ENCODE measurements around the gene FAM133A. TPM values are rescaled to one million over a fixed set of nuclear protein-coding genes. Genes with fewer than 3 reads are reported as not detected.

The FAM133A gene
- 1.5 TPM for total RNA-seq
- polyA plus RNA-seq: 0.04 TPM

DNA sequence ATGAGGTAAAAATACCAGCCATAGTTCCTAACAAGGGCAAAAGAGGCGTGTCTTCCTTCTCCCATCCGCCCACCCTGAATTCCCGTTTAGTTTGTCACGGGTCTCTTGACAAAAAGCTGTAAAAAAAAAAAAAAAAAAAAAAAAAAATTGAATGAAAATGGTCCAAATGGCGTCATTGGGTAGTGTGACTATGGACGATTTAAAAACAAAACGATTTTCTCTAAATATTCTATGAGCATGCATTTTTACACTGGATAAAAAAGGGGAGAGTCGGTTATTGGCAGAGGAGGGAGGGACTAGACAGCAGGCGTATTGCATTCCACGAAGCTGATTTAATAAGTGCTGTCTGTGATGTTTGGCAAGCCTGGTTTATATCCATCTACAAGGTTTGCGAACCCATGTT is at the start of gene FAM133A:
FAM133A (plus strand) TSS at position 338 of the 403 bp plus-strand sequence. CDS start 35,214 bp downstream, outside the sequence.
- Histone ChIP-seq H3K4me3 (ENCODE audit: low read depth, low read length) (peak within 1 kb of the TSS; percentile 54), H3K4me1 (ENCODE audit: insufficient read depth) (no peaks in the 10 kb centered on the region), H3K27ac (ENCODE audit: low read depth) (no peak within 1 kb of the TSS), H3K36me3 (ENCODE audit: insufficient read depth) (no peaks in the 10 kb centered on the region)
- WGBS: 1% methylated on average over 11 of the region's 11 CpGs
- DNase-seq (ENCODE audit: extremely low spot score): peak; percentile 35

- Histone ChIP-seq H3K4me1 (ENCODE audit: insufficient read depth) (no peaks in the 10 kb centered on the region), H3K4me3 (ENCODE audit: low read depth, low read length) (no peak overlapping the region), H3K27ac (ENCODE audit: low read depth) (no peak overlapping the region), H3K36me3 (ENCODE audit: insufficient read depth) (no peaks in the 10 kb centered on the region)
- no peak for DNase-seq (ENCODE audit: extremely low spot score)
- 90% methylated on average over 2 of the region's 2 CpGs for WGBS
These were observed 36.4 kb upstream of the FAM133A start for GRCh38 chrX:93637591-93637990.

DNA sequence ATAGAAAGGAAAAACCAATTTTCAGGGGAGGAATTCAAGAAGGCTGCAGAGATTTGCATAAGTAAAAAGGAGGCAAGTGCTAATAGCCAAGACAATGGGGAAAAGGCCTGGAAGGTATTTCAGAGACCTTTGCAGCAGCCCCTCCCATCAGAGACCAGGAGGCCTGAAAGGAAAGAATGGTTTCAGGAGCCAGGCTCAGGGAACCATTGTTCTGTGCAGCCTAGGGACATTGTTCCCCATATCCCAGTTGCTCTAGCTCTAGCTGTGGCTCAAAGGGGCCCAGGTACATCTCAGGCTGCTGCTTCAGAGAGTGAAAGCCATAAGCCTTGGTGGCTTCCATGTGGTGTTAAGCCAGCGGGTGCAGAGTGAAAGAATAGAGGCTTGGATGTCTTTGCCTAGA is 24.6 kb upstream of the FAM133A start:
- 85% methylated on average over 1 of the region's 1 CpG for WGBS
- Histone ChIP-seq H3K4me1 (ENCODE audit: insufficient read depth) (no peaks in the 10 kb centered on the region), H3K4me3 (ENCODE audit: low read depth, low read length) (no peak overlapping the region), H3K36me3 (ENCODE audit: insufficient read depth) (no peaks in the 10 kb centered on the region), H3K27ac (ENCODE audit: low read depth) (no peak overlapping the region)
- DNase-seq (ENCODE audit: extremely low spot score): no peak

DNA sequence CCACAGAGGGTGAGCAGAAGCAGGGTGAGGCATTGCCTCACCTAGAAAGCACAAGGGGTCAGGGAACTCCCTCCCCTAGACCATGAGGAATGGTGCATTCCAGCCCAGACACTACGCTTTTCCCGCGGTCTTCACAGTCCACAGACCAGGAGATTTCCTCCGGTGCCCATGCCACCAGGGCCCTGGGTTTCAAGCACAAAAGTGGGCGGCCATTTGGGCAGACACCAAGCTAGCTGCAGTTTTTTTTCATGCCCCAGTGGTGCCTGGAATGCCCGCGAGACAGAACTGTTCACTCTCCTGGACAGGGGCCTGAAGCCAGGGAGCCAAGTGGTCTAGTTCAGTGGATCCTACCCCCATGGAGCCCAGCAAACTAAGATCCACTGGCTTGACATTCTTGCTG is 13.4 kb upstream of the FAM133A start:
- Histone ChIP-seq H3K4me3 (ENCODE audit: low read depth, low read length) (no peak overlapping the region), H3K36me3 (ENCODE audit: insufficient read depth) (no peaks in the 10 kb centered on the region), H3K27ac (ENCODE audit: low read depth) (no peak overlapping the region), H3K4me1 (ENCODE audit: insufficient read depth) (no peaks in the 10 kb centered on the region)
- DNase-seq (ENCODE audit: extremely low spot score): no peak
- WGBS: 90% methylated on average over 7 of the region's 7 CpGs

DNA sequence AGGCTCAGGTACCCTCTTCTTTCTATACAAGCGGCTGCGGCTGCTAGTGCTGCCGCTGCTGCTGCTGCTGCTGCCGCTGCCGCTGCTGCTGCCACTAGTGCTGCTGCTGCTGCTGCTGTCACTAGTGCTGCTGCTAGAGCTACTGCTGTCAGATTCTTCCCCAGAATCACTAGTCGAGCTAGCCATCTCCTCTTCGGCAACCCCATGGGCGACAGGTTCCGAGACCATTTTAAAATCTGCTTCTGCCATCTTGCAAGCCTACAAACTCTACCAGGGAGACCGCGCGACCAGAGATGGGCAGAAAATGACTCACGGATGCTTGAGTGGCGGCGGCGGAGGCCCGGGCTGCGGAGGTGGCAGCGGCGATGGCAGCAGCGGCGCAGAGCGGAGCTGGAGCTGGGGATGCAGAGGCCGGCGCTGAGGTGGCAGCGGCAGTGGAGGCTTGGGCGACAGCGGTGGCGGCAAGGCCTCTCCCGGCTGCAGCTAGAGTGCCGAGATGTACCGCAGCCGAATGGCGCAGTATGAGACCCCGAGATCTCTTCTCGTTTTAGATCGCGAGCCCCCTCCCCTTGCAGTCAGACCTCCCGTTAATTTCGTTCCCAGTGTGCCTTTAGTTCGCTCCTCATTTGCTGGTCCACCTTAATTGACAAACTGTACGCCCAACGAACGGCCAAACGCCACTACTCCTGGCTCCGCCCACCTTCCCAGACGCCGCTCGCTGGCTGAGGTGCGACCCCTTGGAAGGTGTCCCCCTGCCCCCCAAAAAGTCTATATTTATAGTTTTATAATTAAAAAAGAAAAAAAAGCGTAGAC is 744 bp upstream of the FAM133A start, which contains the start of gene NAP1L3:
NAP1L3 (minus strand) TSS at position 523 of the 813 bp plus-strand sequence; CDS start at position 249, 274 bp downstream.
- Histone ChIP-seq H3K27ac (ENCODE audit: low read depth) (no peak within 1 kb of the TSS), H3K4me3 (ENCODE audit: low read depth, low read length) (peak within 1 kb of the TSS; percentile 54), H3K36me3 (ENCODE audit: insufficient read depth) (no peaks in the 10 kb centered on the region), H3K4me1 (ENCODE audit: insufficient read depth) (no peaks in the 10 kb centered on the region)
- whole genome bisulfite sequencing: under 1% methylated on average over 51 of the region's 51 CpGs
- peak; percentile 67 for DNase-seq (ENCODE audit: extremely low spot score)

DNA sequence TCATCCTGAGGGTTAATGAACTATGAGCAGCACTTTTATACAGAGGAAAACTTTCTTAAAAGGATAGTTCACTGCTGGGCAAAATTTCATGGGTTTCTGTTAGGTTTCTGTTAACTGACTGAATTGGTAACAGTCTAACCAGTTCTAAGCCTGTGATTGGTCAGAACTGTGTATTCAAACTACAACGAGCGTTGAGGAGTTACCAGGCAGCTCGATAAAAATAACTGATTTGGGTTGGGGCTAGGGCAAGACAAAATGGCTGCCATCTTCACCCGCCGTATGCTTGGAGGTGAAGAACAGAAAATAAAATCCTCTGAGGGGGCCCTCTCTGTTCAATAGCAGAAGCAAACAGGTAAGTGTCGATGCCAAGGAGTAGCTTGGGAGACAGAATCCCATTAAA is 22.0 kb downstream of the FAM133A start:
- WGBS: 92% methylated on average over 6 of the region's 6 CpGs
- no peaks in the 10 kb centered on the region for H3K36me3 ChIP-seq (ENCODE audit: insufficient read depth)
- H3K27ac ChIP-seq (ENCODE audit: low read depth): no peak overlapping the region
- H3K4me3 ChIP-seq (ENCODE audit: low read depth, low read length): no peak overlapping the region
- no peaks in the 10 kb centered on the region for H3K4me1 ChIP-seq (ENCODE audit: insufficient read depth)
- DNase-seq (ENCODE audit: extremely low spot score): no peak

GRCh38 chrX:93703701-93704100 is 29.7 kb downstream of the FAM133A start:
- Histone ChIP-seq H3K27ac (ENCODE audit: low read depth) (no peak overlapping the region), H3K4me3 (ENCODE audit: low read depth, low read length) (no peak overlapping the region), H3K4me1 (ENCODE audit: insufficient read depth) (no peaks in the 10 kb centered on the region), H3K36me3 (ENCODE audit: insufficient read depth) (no peaks in the 10 kb centered on the region)
- DNase-seq (ENCODE audit: extremely low spot score): no peak
- 78% methylated on average over 2 of the region's 2 CpGs for WGBS

DNA sequence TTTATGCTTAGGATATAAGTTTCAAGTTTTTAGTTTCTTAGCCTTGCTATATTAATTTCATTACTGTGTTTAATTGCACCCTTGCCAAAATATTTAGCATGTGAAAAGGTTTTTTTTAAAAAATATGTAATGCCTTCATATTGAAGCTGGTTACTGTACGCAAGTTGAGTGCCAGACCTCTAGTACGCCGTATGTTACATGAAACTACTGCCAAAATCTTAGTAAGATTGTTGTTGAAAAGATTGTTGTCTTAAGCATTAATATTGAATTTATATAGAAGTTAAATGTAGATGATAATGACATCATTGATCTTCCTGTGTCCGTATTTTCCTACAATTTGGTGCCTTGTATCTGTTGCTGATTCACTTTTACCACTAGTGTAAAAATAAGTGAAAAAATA is 37.1 kb downstream of the FAM133A start:
- Histone ChIP-seq H3K27ac (ENCODE audit: low read depth) (no peak overlapping the region), H3K4me1 (ENCODE audit: insufficient read depth) (no peaks in the 10 kb centered on the region), H3K4me3 (ENCODE audit: low read depth, low read length) (no peak overlapping the region), H3K36me3 (ENCODE audit: insufficient read depth) (no peaks in the 10 kb centered on the region)
- DNase-seq (ENCODE audit: extremely low spot score): no peak
- WGBS: 75% methylated on average over 4 of the region's 4 CpGs

- no peak for DNase-seq (ENCODE audit: extremely low spot score)
- H3K27ac ChIP-seq (ENCODE audit: low read depth): no peak overlapping the region
These were observed 67.8 kb downstream of the FAM133A start for GRCh38 chrX:93741811-93742210.

DNA sequence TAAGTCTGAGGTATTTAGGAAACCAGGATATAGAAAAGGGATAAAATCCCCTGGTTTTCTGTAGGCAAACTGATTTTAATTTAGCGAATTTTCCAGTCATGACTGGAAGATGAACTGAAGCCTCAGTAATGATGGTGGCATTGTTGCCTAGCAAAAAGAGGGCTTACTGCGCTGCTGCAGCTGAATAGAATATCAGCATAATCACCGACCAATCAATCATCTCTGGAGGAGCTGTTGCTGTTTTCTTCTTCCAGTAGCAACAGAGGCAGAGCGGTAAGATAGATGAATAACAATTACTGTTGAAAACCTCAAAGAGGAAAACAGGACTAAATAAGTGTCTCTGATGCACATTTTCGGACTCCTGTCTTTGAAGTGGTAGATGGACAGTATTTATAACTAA is 86.2 kb downstream of the FAM133A start:
- DNase-seq (ENCODE audit: extremely low spot score): no peak
- Histone ChIP-seq H3K4me3 (ENCODE audit: low read depth, low read length) (no peak overlapping the region), H3K36me3 (ENCODE audit: insufficient read depth) (no peaks in the 10 kb centered on the region), H3K27ac (ENCODE audit: low read depth) (no peak overlapping the region), H3K4me1 (ENCODE audit: insufficient read depth) (no peaks in the 10 kb centered on the region)
- 90% methylated on average over 5 of the region's 5 CpGs for WGBS

More at GRCh38 chrX:93741811-93742210, 67.8 kb downstream of the FAM133A start:
- Histone ChIP-seq H3K4me1 (ENCODE audit: insufficient read depth) (no peaks in the 10 kb centered on the region), H3K4me3 (ENCODE audit: low read depth, low read length) (no peak overlapping the region), H3K36me3 (ENCODE audit: insufficient read depth) (no peaks in the 10 kb centered on the region)

Other genes with a start within 250 kb of the FAM133A start
- gene NAP1L3, start 628 bp upstream of the FAM133A start, total RNA-seq: 25.2 TPM
- gene NAP1L3, start 628 bp upstream of the FAM133A start, polyA plus RNA-seq: 6.4 TPM

Measured in urinary bladder (tissue), 4 donors.